ENCODE measurements around the gene ANO9.

DNA sequence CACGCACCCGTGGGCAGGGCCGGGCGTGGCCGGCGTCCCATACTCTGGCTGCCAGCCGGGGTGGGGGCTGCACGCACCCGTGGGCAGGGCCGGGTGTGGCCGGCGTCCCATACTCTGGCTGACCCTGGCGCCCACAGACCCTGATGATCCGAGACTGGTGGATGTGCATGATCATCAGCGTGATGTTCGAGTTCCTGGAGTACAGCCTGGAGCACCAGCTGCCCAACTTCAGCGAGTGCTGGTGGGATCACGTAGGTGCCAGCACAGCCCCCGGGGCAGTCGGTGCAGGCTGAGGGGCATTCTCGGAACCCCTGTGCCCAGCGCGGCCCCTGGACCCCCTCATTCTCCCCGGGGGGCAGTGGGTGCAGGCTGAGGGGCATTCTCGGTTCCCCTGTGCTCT lies 46.3 kb upstream of the ANO9 start:
- TF ChIP-seq, protein P1, sequence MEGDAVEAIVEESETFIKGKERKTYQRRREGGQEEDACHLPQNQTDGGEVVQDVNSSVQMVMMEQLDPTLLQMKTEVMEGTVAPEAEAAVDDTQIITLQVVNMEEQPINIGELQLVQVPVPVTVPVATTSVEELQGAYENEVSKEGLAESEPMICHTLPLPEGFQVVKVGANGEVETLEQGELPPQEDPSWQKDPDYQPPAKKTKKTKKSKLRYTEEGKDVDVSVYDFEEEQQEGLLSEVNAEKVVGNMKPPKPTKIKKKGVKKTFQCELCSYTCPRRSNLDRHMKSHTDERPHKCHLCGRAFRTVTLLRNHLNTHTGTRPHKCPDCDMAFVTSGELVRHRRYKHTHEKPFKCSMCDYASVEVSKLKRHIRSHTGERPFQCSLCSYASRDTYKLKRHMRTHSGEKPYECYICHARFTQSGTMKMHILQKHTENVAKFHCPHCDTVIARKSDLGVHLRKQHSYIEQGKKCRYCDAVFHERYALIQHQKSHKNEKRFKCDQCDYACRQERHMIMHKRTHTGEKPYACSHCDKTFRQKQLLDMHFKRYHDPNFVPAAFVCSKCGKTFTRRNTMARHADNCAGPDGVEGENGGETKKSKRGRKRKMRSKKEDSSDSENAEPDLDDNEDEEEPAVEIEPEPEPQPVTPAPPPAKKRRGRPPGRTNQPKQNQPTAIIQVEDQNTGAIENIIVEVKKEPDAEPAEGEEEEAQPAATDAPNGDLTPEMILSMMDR (IDR thresholded peaks at IDR 0.05; ENCODE audit: low read depth, low read length): no peak
- no peak for TF ChIP-seq EZH2phosphoT487 (IDR thresholded peaks at IDR 0.05; ENCODE audit: low read depth)
